Uterus (tissue), 4 donors: ENCODE measurements around the gene SLC22A23. TPM values are rescaled to one million over a fixed set of nuclear protein-coding genes. Genes with fewer than 3 reads are reported as not detected.

Source experiments
- DNase-seq, 2 donors: peaks; one replicate each; pipeline ENCODE4 v3.0.0-alpha.2; 2019 to 2020
- H3K27ac ChIP-seq, 2 donors: fragments of 200-600 bp; sonication (generic); 1 replicate in 1 of 2; 2 replicates in 1 of 2; pipeline ENCODE4 v1.5.1; 2016 to 2018
- H3K27me3 ChIP-seq, 2 donors: fragments of 200-600 bp; sonication (generic); one replicate each; pipeline ENCODE4 v1.5.1; 2018 to 2019; ENCODE audit warnings: control low read depth in 1 of 2
- H3K36me3 ChIP-seq, 2 donors: fragments of 200-600 bp; sonication (generic); one replicate each; pipeline ENCODE4 v1.5.1; 2019; ENCODE audit warnings: control low read depth in 1 of 2
- H3K4me1 ChIP-seq, 2 donors: fragments of 200-600 bp; sonication (generic); one replicate each; pipeline ENCODE4 v1.5.1; 2018 to 2019; ENCODE audit warnings: control low read depth in 1 of 2
- H3K4me3 ChIP-seq, 2 donors: fragments of 200-600 bp; sonication (generic); 1 replicate in 1 of 2; 2 replicates in 1 of 2; pipeline ENCODE4 v1.5.1; 2018 to 2019; ENCODE audit warnings: mild to moderate bottlenecking in 1 of 2
- H3K9me3 ChIP-seq, 2 donors: fragments of 200-600 bp; sonication (generic); one replicate each; pipeline ENCODE4 v1.5.1; 2019; ENCODE audit warnings: control low read depth in 1 of 2
- CTCF ChIP-seq, 4 experiments: fragments of 200-600 bp in 2 of 4; fragments of 450-650 bp in 2 of 4; sonication (generic) in 2 of 4; IDR thresholded peaks; one replicate each; pipeline ENCODE4 v1.5.1; 2016 to 2019; ENCODE audit warnings: antibody characterized with exemption in 4 of 4, mild to moderate bottlenecking in 2 of 4, moderate library complexity in 1 of 4
- POLR2A ChIP-seq, 2 donors: fragments of 450-650 bp; IDR thresholded peaks; one replicate each; pipeline ENCODE4 v1.6.1; 2016; ENCODE audit warnings: antibody characterized with exemption in 2 of 2, mild to moderate bottlenecking in 1 of 2, moderate library complexity in 1 of 2
- intact Hi-C: fragments of 100-400 bp; cut with DNase I; formaldehyde crosslinking; loops from one replicate; pipeline ENCODE4 v1.15.1; 2023; ENCODE audit warnings: low total_unique reads
- total RNA-seq, 4 donors: library from RNA; depleted of rRNA in 3 of 4; stranded (reverse); fragments of >200 nt in 3 of 4; gene quantifications; one replicate each; pipeline versions ENCODE4 v1.1.0 to v1.2.4, GENCODE V29; 2014 to 2023
- donor health status: DM: yes; HTN: yes; CAD: no.

The SLC22A23 gene
- total RNA-seq, 4 donors from 2014 or later, result 5.4 to 27.6 (median 9.7) TPM

GRCh38 chr6:3284436-3284876, 172.4 kb downstream of the SLC22A23 start:
- H3K36me3 ChIP-seq, result no peaks in the 10 kb centered on the region
- peaks cover 3 to 4% of the 10 kb centered on the region in 2 donors for H3K4me1 ChIP-seq
- H3K27ac ChIP-seq, result no peak overlapping the region
- intact Hi-C loops, result loop anchor here (10.0 kb wide), 1 partner anchor 170 kb away; the partner anchor contains the start of gene SLC22A23
- H3K27me3 ChIP-seq, result no peaks in the 10 kb centered on the region
- peak in 1 of 2 donors; percentile 27 for DNase-seq
- H3K9me3 ChIP-seq, result no peaks in the 10 kb centered on the region
- TF ChIP-seq CTCF (IDR thresholded peaks at IDR 0.05) (no peak), POLR2A (IDR thresholded peaks at IDR 0.05) (no peak)
- no peak overlapping the region for H3K4me3 ChIP-seq

GRCh38 chr6:3283641-3284435, 173.0 kb downstream of the SLC22A23 start:
- Histone ChIP-seq H3K9me3 (no peaks in the 10 kb centered on the region), H3K27me3 (no peaks in the 10 kb centered on the region), H3K27ac (no peak overlapping the region), H3K4me3 (no peak overlapping the region), H3K4me1 (peaks cover 3 to 4% of the 10 kb centered on the region in 2 donors), H3K36me3 (no peaks in the 10 kb centered on the region)
- DNase-seq, result peak in 1 of 2 donors; percentile 21
- intact Hi-C loops, result loop anchor here (10.0 kb wide), 1 partner anchor 171 kb away; the partner anchor contains the start of gene SLC22A23
- no peak for TF ChIP-seq CTCF (IDR thresholded peaks at IDR 0.05)
- no peak for TF ChIP-seq POLR2A (IDR thresholded peaks at IDR 0.05)

- H3K4me1 ChIP-seq, result peaks cover 3 to 4% of the 10 kb centered on the region in 2 donors
- intact Hi-C loops, result loop anchor here (10.0 kb wide), 1 partner anchor 172 kb away; the partner anchor contains the start of gene SLC22A23
- no peaks in the 10 kb centered on the region for H3K27me3 ChIP-seq
- no peaks in the 10 kb centered on the region for H3K36me3 ChIP-seq
- no peak for TF ChIP-seq POLR2A (IDR thresholded peaks at IDR 0.05)
- no peak for TF ChIP-seq CTCF (IDR thresholded peaks at IDR 0.05)
- peak in 1 of 2 donors; percentile 11 for DNase-seq
- H3K9me3 ChIP-seq, result no peaks in the 10 kb centered on the region
- no peak overlapping the region for H3K4me3 ChIP-seq
- H3K27ac ChIP-seq, result peak overlapping the region in 1 of 2 donors; percentile 49
Observed at GRCh38 chr6:3283241-3283640, 173.6 kb downstream of the SLC22A23 start.

GRCh38 chr6:3282476-3283236, 174.2 kb downstream of the SLC22A23 start:
- Histone ChIP-seq H3K4me3 (no peak overlapping the region), H3K27ac (peak overlapping the region; percentile 49 to 51), H3K27me3 (no peaks in the 10 kb centered on the region), H3K4me1 (peaks cover 3 to 4% of the 10 kb centered on the region in 2 donors), H3K36me3 (no peaks in the 10 kb centered on the region), H3K9me3 (no peaks in the 10 kb centered on the region)
- DNase-seq, result peak; percentile 14 to 20
- intact Hi-C loops, result loop anchor here (10.0 kb wide), 1 partner anchor 172 kb away; the partner anchor contains the start of gene SLC22A23
- TF ChIP-seq POLR2A (IDR thresholded peaks at IDR 0.05), result no peak
- no peak for TF ChIP-seq CTCF (IDR thresholded peaks at IDR 0.05)
